HEK293T (cell line): ENCODE data around the gene HSPG2.
"Not testable (repeated sequence)": the region's sequence is repeated elsewhere in the genome, so short reads cannot be mapped to it uniquely, and the experiment has no call there.

Experiments
- CTCF ChIA-PET: fragments of 350-600 bp; formaldehyde crosslinking; extraction: SDS; loops from one replicate; lab custom pipeline; 2021; ENCODE audit warnings: antibody characterized with exemption, inconsistent platforms; lab: Yijun Ruan, JAX
- POLR2A ChIA-PET: fragments of 350-600 bp; formaldehyde crosslinking; extraction: SDS; loops from one replicate; lab custom pipeline; 2020; ENCODE audit warnings: antibody characterized with exemption, inconsistent platforms; lab: Yijun Ruan, JAX
- DNase-seq: peaks from one replicate; pipeline ENCODE4 v3.0.0; 2012; ENCODE audit warnings: mixed read lengths; ENCODE audit errors: extremely low spot score
- ARNT ChIP-seq: fragments of 450-650 bp; IDR thresholded peaks from 2 replicates; pipeline ENCODE4 v1.6.1; 2017; ENCODE audit warnings: mild to moderate bottlenecking
- BHLHE40 ChIP-seq: fragments of 450-650 bp; IDR thresholded peaks from 2 replicates; pipeline ENCODE4 v1.6.1; 2016; ENCODE audit warnings: mild to moderate bottlenecking, moderate library complexity, borderline replicate concordance
- CTBP1 ChIP-seq: fragments of 450-650 bp; IDR thresholded peaks from 2 replicates; pipeline ENCODE4 v1.6.1; 2016; ENCODE audit warnings: borderline replicate concordance
- ELF4 ChIP-seq: fragments of 450-650 bp; IDR thresholded peaks from 2 replicates; pipeline ENCODE4 v1.6.1; 2017; ENCODE audit warnings: antibody characterized with exemption
- FOXA1 ChIP-seq: fragments of 450-650 bp; IDR thresholded peaks from 2 replicates; pipeline ENCODE4 v1.6.1; 2016; ENCODE audit warnings: mild to moderate bottlenecking
- FOXK2 ChIP-seq: fragments of 450-650 bp; IDR thresholded peaks from 2 replicates; pipeline ENCODE4 v1.6.1; 2016; ENCODE audit warnings: mild to moderate bottlenecking
- FOXM1 ChIP-seq: fragments of 450-650 bp; IDR thresholded peaks from 2 replicates; pipeline ENCODE4 v1.6.1; 2017; ENCODE audit warnings: mild to moderate bottlenecking, borderline replicate concordance
- HDGF ChIP-seq: fragments of 450-650 bp; IDR thresholded peaks from 2 replicates; pipeline ENCODE4 v1.6.1; 2017; ENCODE audit warnings: antibody characterized with exemption, borderline replicate concordance
- L3MBTL2 ChIP-seq: fragments of 450-650 bp; conservative IDR thresholded peaks from 2 replicates; pipeline ENCODE4 v1.6.1; 2016; ENCODE audit warnings: mild to moderate bottlenecking
- LEF1 ChIP-seq: fragments of 450-650 bp; IDR thresholded peaks from 2 replicates; pipeline ENCODE4 v1.6.1; 2017; ENCODE audit warnings: mild to moderate bottlenecking, borderline replicate concordance
- NFRKB ChIP-seq: fragments of 450-650 bp; IDR thresholded peaks from 2 replicates; pipeline ENCODE4 v1.6.1; 2016; ENCODE audit warnings: mild to moderate bottlenecking, moderate library complexity
- PKNOX1 ChIP-seq: fragments of 450-650 bp; IDR thresholded peaks from 2 replicates; pipeline ENCODE4 v1.6.1; 2016
- SP1 ChIP-seq: fragments of 450-650 bp; IDR thresholded peaks from 2 replicates; pipeline ENCODE4 v1.6.1; 2017
- SUZ12 ChIP-seq: fragments of 450-650 bp; IDR thresholded peaks from 2 replicates; pipeline ENCODE4 v1.6.1; 2016; ENCODE audit warnings: mild to moderate bottlenecking
- TARDBP ChIP-seq: fragments of 450-650 bp; IDR thresholded peaks from 2 replicates; pipeline ENCODE4 v1.6.1; 2016
- ZNF384 ChIP-seq: fragments of 450-650 bp; IDR thresholded peaks from 2 replicates; pipeline ENCODE4 v1.6.1; 2016

HSPG2 gene

GRCh38 chr1:21778405-21778727 lies 158.7 kb downstream of the HSPG2 start:
- TF ChIP-seq FOXA1, result no peak
- TF ChIP-seq SUZ12, result no peak
- no peak for TF ChIP-seq HDGF
- no peak for TF ChIP-seq ZNF384
- no peak for TF ChIP-seq L3MBTL2
- TF ChIP-seq CTBP1, result no peak
- TF ChIP-seq SP1, result no peak
- no peak for TF ChIP-seq BHLHE40
- TF ChIP-seq FOXM1, result no peak
- no peak for TF ChIP-seq TARDBP
- TF ChIP-seq PKNOX1, result no peak
- DNase-seq, result no peak
- ChIA-PET POLR2A (no interaction called here), CTCF (no interaction called here)

- POLR2A ChIA-PET, CTCF ChIA-PET, DNase-seq: not testable (repeated sequence)
Observed at GRCh38 chr1:21776925-21777324, 160.2 kb downstream of the HSPG2 start.

GRCh38 chr1:21775985-21776562 lies 161.0 kb downstream of the HSPG2 start:
- CTCF ChIA-PET, result no interaction called here
- POLR2A ChIA-PET, result no interaction called here
- no peak for DNase-seq

GRCh38 chr1:21775550-21775914 lies 161.6 kb downstream of the HSPG2 start:
- TF ChIP-seq PKNOX1 (no peak), L3MBTL2 (no peak), SUZ12 (no peak), SP1 (no peak), FOXK2 (no peak), TARDBP (no peak)
- ChIA-PET POLR2A (no interaction called here), CTCF (no interaction called here)
- DNase-seq, result no peak

More at GRCh38 chr1:21775985-21776562, 161.0 kb downstream of the HSPG2 start:
- no peak for TF ChIP-seq SUZ12
- no peak for TF ChIP-seq BHLHE40
- TF ChIP-seq TARDBP, result no peak
- TF ChIP-seq L3MBTL2, result no peak
- no peak for TF ChIP-seq HDGF
- no peak for TF ChIP-seq ARNT
- no peak for TF ChIP-seq PKNOX1
- TF ChIP-seq FOXM1, result no peak
- TF ChIP-seq ELF4, result no peak
- TF ChIP-seq LEF1, result no peak
- no peak for TF ChIP-seq NFRKB
- no peak for TF ChIP-seq CTBP1
- TF ChIP-seq SP1, result no peak
- no peak for TF ChIP-seq FOXK2
- no peak for TF ChIP-seq ZNF384
- TF ChIP-seq FOXA1, result no peak

GRCh38 chr1:21774835-21775549 lies 162.1 kb downstream of the HSPG2 start:
- TF ChIP-seq CTBP1 (no peak), TARDBP (no peak), ZNF384 (no peak), ARNT (no peak), NFRKB (no peak), SP1 (no peak), FOXK2 (no peak), HDGF (no peak), BHLHE40 (no peak), LEF1 (no peak), FOXM1 (no peak), ELF4 (no peak), PKNOX1 (no peak)
- ChIA-PET POLR2A (interaction anchor here (1.3 kb wide), 1 partner anchor 8 kb away, joined by 6 read pairs; the partner anchor contains the start of gene USP48), CTCF (no interaction called here)
- DNase-seq, result no peak

GRCh38 chr1:21773585-21773984 lies 163.5 kb downstream of the HSPG2 start:
- CTCF ChIA-PET, result no interaction called here
- no peak for DNase-seq
- POLR2A ChIA-PET, result interaction anchor here (1.3 kb wide), 1 partner anchor 9 kb away, joined by 6 read pairs; the partner anchor contains the start of gene USP48
- TF ChIP-seq FOXA1 (no peak), LEF1 (no peak), SUZ12 (no peak), ZNF384 (no peak), ELF4 (no peak), SP1 (no peak), ARNT (no peak), FOXM1 (no peak), L3MBTL2 (no peak), FOXK2 (no peak), PKNOX1 (no peak), BHLHE40 (no peak), TARDBP (no peak), NFRKB (no peak), HDGF (no peak), CTBP1 (no peak)
